HG03108 (cell line): Measurements from ENCODE around the gene MLXIPL.
"Not testable (repeated sequence)": the region's sequence is repeated elsewhere in the genome, so short reads cannot be mapped to it uniquely, and the experiment has no call there.

Experiments used
- ATAC-seq: cut with Tn5 transposase; IDR thresholded peaks from one replicate; pipeline ENCODE4 v1.9.1; 2021; ENCODE audit warnings: moderate library complexity; ENCODE audit not compliant: unreplicated experiment

The MLXIPL gene

GRCh38 chr7:73645643-73646174, 21.4 kb upstream of the MLXIPL start:
- no peak for ATAC-seq

- ATAC-seq = no peak
Measured at GRCh38 chr7:73644688-73645286, 20.5 kb upstream of the MLXIPL start.

GRCh38 chr7:73642834-73643233, 18.5 kb upstream of the MLXIPL start:
- ATAC-seq = no peak

GRCh38 chr7:73638911-73639310, 14.6 kb upstream of the MLXIPL start:
- no peak for ATAC-seq

DNA sequence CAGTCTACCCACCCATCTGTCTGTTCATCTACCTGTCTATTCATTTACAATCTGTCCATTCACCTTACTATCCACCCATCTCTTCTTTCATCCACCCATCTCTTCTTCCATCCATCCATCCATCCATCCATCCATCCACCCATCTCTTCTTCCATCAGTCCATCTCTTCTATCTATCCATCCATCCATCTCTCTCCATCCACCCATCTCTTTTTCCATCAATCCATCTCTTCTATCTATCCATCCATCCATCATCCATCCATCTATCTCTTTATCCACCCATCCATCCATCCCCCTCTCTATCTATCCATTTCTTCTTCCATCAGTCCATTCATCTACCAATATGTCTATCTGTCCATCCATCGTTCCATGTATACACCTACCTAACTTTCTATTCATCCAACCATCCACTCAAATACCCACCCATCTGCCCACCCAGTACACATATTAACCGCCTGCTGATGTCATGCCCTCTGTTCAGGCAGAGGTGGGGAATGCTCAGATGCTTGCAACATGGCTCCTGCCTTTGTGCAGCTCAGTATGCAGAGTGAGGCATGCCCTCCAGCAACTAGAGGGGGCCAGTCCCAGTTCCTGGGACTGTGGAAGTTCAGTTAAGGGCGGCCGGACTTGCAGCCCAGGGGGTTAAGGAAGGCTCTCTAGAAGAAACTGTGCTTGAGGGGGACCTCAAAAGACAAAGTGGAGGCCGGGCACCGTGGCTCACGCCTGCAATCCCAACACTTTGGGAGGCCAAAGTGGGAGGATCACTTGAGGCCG, 11.3 kb upstream of the MLXIPL start:
- ATAC-seq = no peak

DNA sequence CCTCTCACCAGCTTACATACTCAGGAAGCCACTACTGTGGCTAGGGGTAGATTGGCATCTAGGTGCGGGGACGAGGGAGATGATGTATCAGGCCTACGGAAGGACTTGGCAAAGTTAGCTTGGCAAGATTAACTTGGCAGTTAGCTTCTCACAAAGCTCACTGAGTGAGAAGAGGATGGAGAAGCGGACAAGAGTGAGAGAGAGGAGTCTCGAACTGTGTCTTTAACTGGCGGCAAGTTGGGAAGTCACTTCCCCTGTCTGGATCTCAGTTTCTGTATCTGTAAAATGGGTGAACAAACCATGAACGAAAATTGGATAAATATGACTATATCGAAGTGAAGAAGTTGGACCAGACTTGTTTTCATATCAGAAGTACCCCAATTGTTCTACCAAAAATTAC, 9.5 kb upstream of the MLXIPL start:
- ATAC-seq = no peak

- ATAC-seq = no peak
Measured at GRCh38 chr7:73633323-73633722, 9.0 kb upstream of the MLXIPL start.

DNA sequence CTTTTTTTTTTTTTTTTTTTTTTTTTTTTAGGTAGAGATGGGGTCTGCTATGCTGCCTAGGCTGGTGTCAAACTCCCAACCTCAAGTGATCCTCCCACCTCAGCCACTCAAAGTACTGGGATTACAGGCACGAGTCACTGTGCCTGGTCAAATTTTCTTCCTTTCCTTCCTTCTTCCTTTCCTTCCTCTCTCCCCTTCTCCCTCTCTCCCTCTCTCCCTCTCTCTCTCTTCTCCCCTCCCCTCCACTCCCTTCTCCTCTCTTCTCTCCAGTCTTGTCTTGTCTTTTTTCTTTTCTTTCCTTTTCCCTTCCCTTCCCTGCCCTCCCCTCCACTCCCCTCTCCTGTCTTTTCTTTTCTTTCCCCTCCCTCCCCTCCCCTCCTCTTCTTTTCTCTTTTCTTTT, 7.2 kb upstream of the MLXIPL start:
- no peak for ATAC-seq

GRCh38 chr7:73628504-73628903, 4.2 kb upstream of the MLXIPL start:
- ATAC-seq = no peak

DNA sequence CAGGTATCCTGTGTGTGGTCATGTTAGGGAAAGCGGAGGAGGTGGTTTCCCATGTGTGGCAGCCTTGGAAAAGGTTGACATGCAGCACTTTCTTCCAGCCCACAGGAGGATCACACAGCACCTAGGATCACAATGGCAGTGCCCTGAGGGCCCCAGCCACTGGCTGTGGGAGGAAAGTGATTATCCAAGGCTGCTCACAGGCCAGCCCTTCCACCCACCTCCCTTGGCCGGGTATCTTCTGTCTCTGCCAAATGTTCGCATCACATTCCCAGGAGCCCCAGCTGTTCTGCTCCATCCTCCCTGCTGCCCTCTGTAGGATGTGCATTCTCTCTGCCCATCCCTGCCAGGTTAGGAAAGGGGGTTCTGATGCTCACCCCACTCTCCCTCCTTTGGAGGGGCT, 2.5 kb upstream of the MLXIPL start:
- no peak for ATAC-seq

GRCh38 chr7:73625276-73625675, 954 bp upstream of the MLXIPL start:
- no peak for ATAC-seq

DNA sequence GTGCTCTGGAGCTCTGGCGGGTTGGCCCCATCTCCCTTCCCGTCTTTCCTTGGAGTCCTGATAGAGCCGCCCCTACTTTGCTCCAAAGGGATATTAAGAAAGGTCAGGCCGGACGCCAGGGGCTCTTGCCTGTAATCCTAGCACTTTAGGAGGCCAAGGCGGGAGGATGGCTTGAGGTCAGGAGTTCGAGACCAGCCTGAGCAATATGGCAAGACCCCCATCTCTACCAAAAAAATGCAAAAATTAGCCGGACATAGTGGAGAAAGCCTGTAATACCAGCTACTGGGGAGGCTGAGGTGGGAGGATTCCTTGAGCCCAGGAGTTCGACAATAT, 313 bp upstream of the MLXIPL start:
- ATAC-seq = no peak

GRCh38 chr7:73622909-73623797, 1.2 kb downstream of the MLXIPL start:
- no peak for ATAC-seq

DNA sequence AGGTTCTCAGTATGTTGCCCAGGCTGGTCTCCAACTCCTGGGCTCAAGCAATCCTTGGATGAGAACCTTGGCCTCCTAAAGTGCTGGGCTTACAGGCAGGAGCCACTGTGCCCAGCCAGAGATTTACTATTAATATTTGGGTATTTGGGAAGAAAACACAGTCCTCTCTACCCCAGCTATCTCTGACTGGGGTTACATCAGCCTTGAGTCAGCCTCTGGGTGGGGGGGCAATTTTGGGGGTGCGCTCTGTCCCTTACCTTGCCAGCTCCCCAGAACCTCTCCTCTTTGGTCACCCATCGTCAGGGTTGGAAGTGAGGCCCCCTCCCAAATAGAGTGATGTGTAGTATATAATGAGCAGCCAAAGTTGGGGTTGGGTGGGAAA, 1.8 kb downstream of the MLXIPL start:
- no peak for ATAC-seq

GRCh38 chr7:73621168-73622063, 2.9 kb downstream of the MLXIPL start:
- no peak for ATAC-seq

DNA sequence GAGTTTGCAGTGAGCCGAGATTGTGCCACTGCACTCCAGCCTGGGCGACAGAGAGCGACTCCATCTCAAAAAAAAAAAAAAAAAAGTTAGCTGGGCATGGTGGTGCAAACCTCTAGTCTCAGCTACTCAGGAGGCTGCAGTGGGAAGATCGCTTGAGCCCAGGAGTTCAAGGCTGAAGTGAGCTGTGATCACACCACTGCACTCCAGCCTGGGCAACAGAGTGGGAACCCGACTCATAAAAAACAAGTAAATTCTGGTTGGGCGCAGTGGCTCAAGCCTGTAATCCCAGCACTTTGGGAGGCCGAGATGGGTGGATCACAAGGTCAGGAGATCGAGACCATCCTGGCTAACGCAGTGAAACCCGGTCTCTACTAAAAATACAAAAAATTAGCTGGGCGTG, 4.9 kb downstream of the MLXIPL start:
- ATAC-seq = not testable (repeated sequence)

DNA sequence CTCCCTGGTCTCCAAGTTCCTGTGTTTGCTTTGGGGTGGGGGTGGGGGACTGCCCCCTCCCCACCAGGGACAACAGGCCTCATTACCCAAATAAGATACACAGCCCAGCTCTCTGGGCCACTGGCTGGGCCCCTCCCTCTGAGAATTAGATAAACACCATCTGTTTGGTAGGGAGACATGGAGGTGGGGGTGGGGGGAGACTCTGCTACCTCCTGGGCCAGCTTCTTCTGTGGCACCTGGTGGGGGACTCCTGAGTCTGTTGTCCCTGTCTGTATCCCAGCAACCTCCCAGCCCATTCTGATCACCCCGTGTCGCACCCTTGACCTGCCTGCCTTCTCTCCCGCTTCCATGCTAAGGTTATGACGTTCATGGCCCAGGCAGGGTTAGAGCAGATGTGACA, 5.8 kb downstream of the MLXIPL start:
- no peak for ATAC-seq

DNA sequence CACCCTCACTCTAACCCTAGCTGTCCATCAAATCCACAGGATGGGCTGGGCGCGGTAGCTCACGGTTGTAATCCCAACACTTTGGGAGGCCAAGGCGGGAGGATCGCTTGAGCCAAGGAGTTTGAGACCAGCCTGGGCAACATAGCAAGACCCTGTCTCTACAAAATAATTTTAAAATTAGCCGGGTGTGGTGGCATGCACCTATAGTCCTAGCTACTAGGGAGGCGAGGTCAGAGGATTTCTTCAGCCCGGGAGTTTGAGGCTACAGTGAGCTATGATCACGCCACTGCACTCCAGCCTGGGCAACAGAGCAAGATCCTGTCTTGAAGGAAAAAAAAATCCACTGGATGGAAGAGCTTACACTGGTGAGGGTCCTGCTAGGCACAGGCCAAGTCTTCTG, 6.8 kb downstream of the MLXIPL start:
- not testable (repeated sequence) for ATAC-seq

GRCh38 chr7:73615886-73616285, 8.4 kb downstream of the MLXIPL start:
- no peak for ATAC-seq

- ATAC-seq = not testable (repeated sequence)
Measured at GRCh38 chr7:73614937-73615336, 9.4 kb downstream of the MLXIPL start.
